Stimulated activated CD4-positive, alpha-beta T cell treated with anti-CD3 and anti-CD28 coated beads, Interleukin-4, amount 100 ng/mL, for 48 hours (primary cell): Measurements from ENCODE around the gene DOC2A.

Experiments
- DNase-seq, 2 donors: peaks; one replicate each; pipeline ENCODE4 v3.0.0-alpha.2; 2020; ENCODE audit warnings: low read depth in 2 of 2

The DOC2A gene

GRCh38 chr16:30005341-30006094 is 5.3 kb downstream of the DOC2A start:
- DNase-seq = no peak

- DNase-seq = no peak
These were observed 6.0 kb downstream of the DOC2A start for GRCh38 chr16:30004811-30005242.

GRCh38 chr16:30004424-30004776 is 6.4 kb downstream of the DOC2A start:
- no peak for DNase-seq

- DNase-seq = no peak
These were observed 7.0 kb downstream of the DOC2A start for GRCh38 chr16:30003670-30004423.

GRCh38 chr16:30002614-30003346 is 8.0 kb downstream of the DOC2A start:
- DNase-seq = no peak

- DNase-seq = no peak
These were observed 9.8 kb downstream of the DOC2A start for GRCh38 chr16:30000735-30001631.

- no peak for DNase-seq
These were observed 11.2 kb downstream of the DOC2A start for GRCh38 chr16:29999605-30000004.

- no peak for DNase-seq
These were observed 14.0 kb downstream of the DOC2A start for GRCh38 chr16:29996766-29997250.

GRCh38 chr16:29995911-29996765 is 14.7 kb downstream of the DOC2A start, which contains the start of gene INO80E:
Gene INO80E, plus strand, starts transcription at chr16:29996241. Its CDS starts 70 bp downstream, at chr16:29996311.
- DNase-seq = peak; percentile 99

GRCh38 chr16:29995324-29995910 is 15.4 kb downstream of the DOC2A start, which contains the start of gene HIRIP3:
Gene HIRIP3, minus strand, starts transcription at chr16:29995617. Its CDS starts 12 bp downstream, at chr16:29995605.
- peak; percentile 81 to 87 for DNase-seq

- peak; percentile 70 to 74 for DNase-seq
These were observed 16.1 kb downstream of the DOC2A start for GRCh38 chr16:29994600-29995323.

GRCh38 chr16:29993903-29994599 is 16.8 kb downstream of the DOC2A start:
- no peak for DNase-seq

- no peak for DNase-seq
These were observed 17.5 kb downstream of the DOC2A start for GRCh38 chr16:29993191-29993902.

- DNase-seq = no peak
These were observed 18.4 kb downstream of the DOC2A start for GRCh38 chr16:29992344-29992967.

GRCh38 chr16:29991571-29991904 is 19.3 kb downstream of the DOC2A start:
- no peak for DNase-seq

GRCh38 chr16:29990883-29991570 is 19.8 kb downstream of the DOC2A start:
- no peak for DNase-seq

- no peak for DNase-seq
These were observed 20.8 kb downstream of the DOC2A start for GRCh38 chr16:29990034-29990433.
